NCI-H2081 (cell line): ENCODE data around the gene CDK1.

Experiments used
- DNase-seq, 2 experiments: peaks; one replicate each; lab custom pipeline; 2025; lab: John Stamatoyannopoulos, UW

Gene CDK1

GRCh38 chr10:60778214-60778970 lies at the start of gene CDK1:
TSS of gene CDK1 (plus strand) at chr10:60778478. CDS start at chr10:60780166, 1,688 bp downstream.
- DNase-seq, result peak; percentile 96 to 98

- DNase-seq, result no peak
Measured at GRCh38 chr10:60729106-60729505, 49.2 kb upstream of the CDK1 start.

GRCh38 chr10:60731134-60731885 lies 47.0 kb upstream of the CDK1 start:
- no peak for DNase-seq

- DNase-seq, result peak; percentile 59 to 73
Measured at GRCh38 chr10:60732198-60732806, 46.0 kb upstream of the CDK1 start.

GRCh38 chr10:60732807-60733516 lies 45.3 kb upstream of the CDK1 start:
- DNase-seq, result peak in 1 of 2 experiments; percentile 58

GRCh38 chr10:60733517-60733822 lies 44.8 kb upstream of the CDK1 start:
- peak in 1 of 2 experiments; percentile 51 for DNase-seq

- DNase-seq, result no peak
Measured at GRCh38 chr10:60733826-60734225, 44.5 kb upstream of the CDK1 start.

- DNase-seq, result no peak
Measured at GRCh38 chr10:60734226-60734625, 44.1 kb upstream of the CDK1 start.

GRCh38 chr10:60735244-60735643 lies 43.0 kb upstream of the CDK1 start:
- peak in 1 of 2 experiments; percentile 46 for DNase-seq

- no peak for DNase-seq
Measured at GRCh38 chr10:60737242-60737641, 41.0 kb upstream of the CDK1 start.

GRCh38 chr10:60739558-60739957 lies 38.7 kb upstream of the CDK1 start:
- no peak for DNase-seq

GRCh38 chr10:60742512-60742911 lies 35.8 kb upstream of the CDK1 start:
- DNase-seq, result no peak

GRCh38 chr10:60747817-60748469 lies 30.3 kb upstream of the CDK1 start:
- no peak for DNase-seq

- no peak for DNase-seq
Measured at GRCh38 chr10:60753152-60753551, 25.1 kb upstream of the CDK1 start.

- DNase-seq, result no peak
Measured at GRCh38 chr10:60753817-60754216, 24.5 kb upstream of the CDK1 start.

GRCh38 chr10:60757420-60757895 lies 20.8 kb upstream of the CDK1 start:
- DNase-seq, result no peak

GRCh38 chr10:60759181-60759580 lies 19.1 kb upstream of the CDK1 start:
- no peak for DNase-seq

GRCh38 chr10:60760711-60761210 lies 17.5 kb upstream of the CDK1 start:
- DNase-seq, result no peak

GRCh38 chr10:60762554-60762953 lies 15.7 kb upstream of the CDK1 start:
- no peak for DNase-seq

- no peak for DNase-seq
Measured at GRCh38 chr10:60767424-60767823, 10.9 kb upstream of the CDK1 start.

GRCh38 chr10:60769406-60769805 lies 8.9 kb upstream of the CDK1 start:
- no peak for DNase-seq
